Tibial artery (tissue), 4 donors: Measurements from ENCODE around the gene OGFOD3.

Experiments used
- DNase-seq, 2 donors: peaks; one replicate each; pipeline ENCODE4 v3.0.0-alpha.2; 2019
- H3K27ac ChIP-seq, 2 donors: fragments of 200-600 bp; sonication (generic) in 1 of 2; 1 replicate in 1 of 2; 2 replicates in 1 of 2; pipeline ENCODE4 v1.5.1; 2018 to 2019; ENCODE audit warnings: mild to moderate bottlenecking in 1 of 2
- H3K27me3 ChIP-seq, 2 donors: fragments of 200-600 bp; sonication (generic) in 1 of 2; one replicate each; pipeline versions ENCODE4 v1.5.1 to v1.6.0; 2016 to 2019
- H3K36me3 ChIP-seq, 3 donors: fragments of 200-600 bp; sonication (generic) in 2 of 3; one replicate each; pipeline ENCODE4 v1.5.1; 2016 to 2019; ENCODE audit warnings: mild to moderate bottlenecking in 2 of 3
- H3K4me1 ChIP-seq, 4 donors: fragments of 200-600 bp; sonication (generic) in 2 of 4; 1 replicate in 3 of 4; 2 replicates in 1 of 4; pipeline ENCODE4 v1.5.1; 2016 to 2019
- H3K4me3 ChIP-seq, 2 donors: fragments of 200-600 bp; sonication (generic) in 1 of 2; 1 replicate in 1 of 2; 2 replicates in 1 of 2; pipeline ENCODE4 v1.5.1; 2018 to 2019; ENCODE audit warnings: mild to moderate bottlenecking in 2 of 2
- H3K9me3 ChIP-seq, 3 donors: fragments of 200-600 bp; sonication (generic) in 1 of 3; one replicate each; pipeline ENCODE4 v1.5.1; 2016 to 2019
- intact Hi-C: fragments of 100-400 bp; cut with DNase I; formaldehyde crosslinking; loops from one replicate; pipeline ENCODE4 v1.15.0; 2023; ENCODE audit warnings: low total_unique reads
- TF ChIP-seq, protein P1 (sequence below), 2 experiments: fragments of 200-600 bp in 1 of 2; fragments of 450-650 bp in 1 of 2; IDR thresholded peaks; one replicate each; pipeline ENCODE4 v1.5.1; 2017 to 2019; ENCODE audit warnings: antibody characterized with exemption in 2 of 2, mild to moderate bottlenecking in 1 of 2, moderate library complexity in 1 of 2

Gene OGFOD3, protein sequence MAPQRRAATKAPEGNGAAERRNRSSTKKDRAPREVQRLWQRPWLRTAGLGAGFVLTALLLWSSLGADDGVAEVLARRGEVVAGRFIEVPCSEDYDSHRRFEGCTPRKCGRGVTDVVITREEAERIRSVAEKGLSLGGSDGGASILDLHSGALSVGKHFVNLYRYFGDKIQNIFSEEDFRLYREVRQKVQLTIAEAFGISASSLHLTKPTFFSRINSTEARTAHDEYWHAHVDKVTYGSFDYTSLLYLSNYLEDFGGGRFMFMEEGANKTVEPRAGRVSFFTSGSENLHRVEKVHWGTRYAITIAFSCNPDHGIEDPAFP

DNA sequence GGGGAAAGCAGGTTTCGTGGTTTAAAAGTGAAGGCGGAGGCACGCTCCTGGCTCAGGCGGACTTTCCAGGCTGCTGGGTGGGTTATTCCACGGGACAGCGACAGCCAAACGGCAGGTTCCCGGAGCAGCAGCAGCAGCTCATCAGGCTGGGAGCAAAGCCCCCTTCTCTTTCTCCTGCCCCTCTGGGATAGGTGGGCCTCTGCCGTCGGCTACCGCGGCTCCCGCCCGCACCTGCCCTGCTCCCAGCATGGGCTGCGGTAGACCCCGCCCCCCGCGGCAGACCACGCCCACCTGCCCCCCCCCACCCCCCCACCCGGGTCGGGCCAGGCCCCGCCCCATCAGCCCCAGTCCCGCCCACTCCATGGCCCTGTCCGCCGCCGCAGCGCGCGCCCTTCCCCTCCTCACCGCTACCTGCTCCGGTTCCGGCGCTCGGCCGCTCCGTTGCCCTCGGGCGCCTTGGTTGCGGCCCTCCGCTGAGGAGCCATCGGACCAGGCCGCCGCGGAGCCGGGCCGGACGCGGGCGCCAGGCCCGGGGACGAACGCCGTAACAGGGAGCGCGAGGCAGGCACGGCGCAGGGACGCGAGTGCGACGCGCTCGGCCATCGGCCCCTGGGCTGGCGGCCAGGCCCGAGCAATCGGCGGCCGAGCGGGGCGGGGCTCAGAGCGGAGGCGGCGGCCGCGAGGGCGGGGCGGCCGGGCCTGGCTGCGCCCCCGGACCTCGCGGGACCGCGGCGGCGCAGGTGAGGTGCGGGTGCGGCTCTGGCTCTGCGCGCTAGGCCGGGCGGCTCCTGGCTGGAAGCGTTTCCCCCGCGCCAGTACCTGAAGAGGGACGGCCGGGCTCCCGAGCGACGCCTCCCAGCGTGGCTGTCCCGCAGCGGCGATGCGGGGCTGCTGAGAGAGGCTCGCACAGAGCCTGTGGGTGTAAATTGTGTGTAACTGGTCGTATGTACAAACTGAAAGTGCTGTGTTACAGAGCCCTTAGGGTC is at the start of gene OGFOD3, which contains the start of gene HEXD:
OGFOD3 (minus strand) TSS at position 586 of the 986 bp plus-strand sequence; CDS start at position 485, 101 bp downstream.
HEXD (plus strand) TSS at position 347 of the 986 bp plus-strand sequence. CDS start 1,453 bp downstream, outside the sequence.
- Histone ChIP-seq H3K4me1 (peaks cover 0 to 24% (median 16%) of the 10 kb centered on the region in 4 donors), H3K4me3 (peak within 1 kb of the TSS; percentile 58 to 77), H3K9me3 (no peaks in the 10 kb centered on the region), H3K36me3 (peaks cover 0 to 22% (median 5%) of the 10 kb centered on the region in 3 donors), H3K27me3 (no peaks in the 10 kb centered on the region), H3K27ac (peak within 1 kb of the TSS; percentile 84 to 85)
- peak; percentile 69 to 90 for DNase-seq
- intact Hi-C loops = loop anchor here (5.0 kb wide), 1 partner anchor 134 kb away; no protein-coding TSS in a partner anchor
- TF ChIP-seq, protein P1, sequence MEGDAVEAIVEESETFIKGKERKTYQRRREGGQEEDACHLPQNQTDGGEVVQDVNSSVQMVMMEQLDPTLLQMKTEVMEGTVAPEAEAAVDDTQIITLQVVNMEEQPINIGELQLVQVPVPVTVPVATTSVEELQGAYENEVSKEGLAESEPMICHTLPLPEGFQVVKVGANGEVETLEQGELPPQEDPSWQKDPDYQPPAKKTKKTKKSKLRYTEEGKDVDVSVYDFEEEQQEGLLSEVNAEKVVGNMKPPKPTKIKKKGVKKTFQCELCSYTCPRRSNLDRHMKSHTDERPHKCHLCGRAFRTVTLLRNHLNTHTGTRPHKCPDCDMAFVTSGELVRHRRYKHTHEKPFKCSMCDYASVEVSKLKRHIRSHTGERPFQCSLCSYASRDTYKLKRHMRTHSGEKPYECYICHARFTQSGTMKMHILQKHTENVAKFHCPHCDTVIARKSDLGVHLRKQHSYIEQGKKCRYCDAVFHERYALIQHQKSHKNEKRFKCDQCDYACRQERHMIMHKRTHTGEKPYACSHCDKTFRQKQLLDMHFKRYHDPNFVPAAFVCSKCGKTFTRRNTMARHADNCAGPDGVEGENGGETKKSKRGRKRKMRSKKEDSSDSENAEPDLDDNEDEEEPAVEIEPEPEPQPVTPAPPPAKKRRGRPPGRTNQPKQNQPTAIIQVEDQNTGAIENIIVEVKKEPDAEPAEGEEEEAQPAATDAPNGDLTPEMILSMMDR (IDR thresholded peaks at IDR 0.05) = peak in 1 of 2 experiments; percentile 22

- Histone ChIP-seq H3K36me3 (peaks cover 55 to 100% (median 88%) of the 10 kb centered on the region in 3 donors), H3K4me1 (peaks cover 0 to 12% (median 4%) of the 10 kb centered on the region in 4 donors), H3K27me3 (no peaks in the 10 kb centered on the region), H3K9me3 (no peaks in the 10 kb centered on the region), H3K27ac (no peak overlapping the region), H3K4me3 (no peak overlapping the region)
- no peak for DNase-seq
- intact Hi-C loops = no loop called here
- TF ChIP-seq, protein P1 (IDR thresholded peaks at IDR 0.05) = no peak
Observed at GRCh38 chr17:82465023-82465603, 46.7 kb upstream of the OGFOD3 start.

DNA sequence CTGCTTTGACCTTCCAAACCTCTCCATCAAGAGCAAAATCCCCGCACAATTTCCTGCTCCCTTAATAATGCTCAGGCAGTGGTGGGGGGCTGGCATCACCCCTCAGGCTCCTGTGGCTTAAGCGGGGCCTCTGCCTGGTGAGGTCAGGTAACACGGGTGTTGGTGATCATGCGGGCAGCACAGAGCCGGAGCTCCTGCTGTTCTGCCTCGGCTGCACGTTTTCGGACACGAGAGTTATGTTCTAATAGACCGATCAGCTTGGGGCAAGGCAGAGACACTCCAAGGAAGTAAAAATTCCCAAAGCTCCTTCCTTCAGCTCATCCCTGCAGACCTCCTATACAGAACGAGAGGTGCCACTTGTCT is 46.2 kb upstream of the OGFOD3 start:
- no peak for DNase-seq
- TF ChIP-seq, protein P1 (IDR thresholded peaks at IDR 0.05) = no peak
- Histone ChIP-seq H3K27me3 (no peaks in the 10 kb centered on the region), H3K36me3 (peaks cover 49 to 96% (median 84%) of the 10 kb centered on the region in 3 donors), H3K4me1 (peaks cover 0 to 17% (median 7%) of the 10 kb centered on the region in 4 donors), H3K4me3 (no peak overlapping the region), H3K27ac (peak overlapping the region; percentile 56 to 66), H3K9me3 (no peaks in the 10 kb centered on the region)
- intact Hi-C loops = no loop called here

GRCh38 chr17:82463925-82464566 is 45.7 kb upstream of the OGFOD3 start:
- H3K27me3 ChIP-seq = no peaks in the 10 kb centered on the region
- no peaks in the 10 kb centered on the region for H3K9me3 ChIP-seq
- H3K36me3 ChIP-seq = peaks cover 44 to 91% (median 79%) of the 10 kb centered on the region in 3 donors
- H3K4me1 ChIP-seq = peaks cover 0 to 21% (median 12%) of the 10 kb centered on the region in 4 donors
- peak overlapping the region; percentile 56 to 66 for H3K27ac ChIP-seq
- H3K4me3 ChIP-seq = no peak overlapping the region
- intact Hi-C loops = no loop called here
- TF ChIP-seq, protein P1 (IDR thresholded peaks at IDR 0.05) = no peak
- DNase-seq = no peak

- H3K36me3 ChIP-seq = peaks cover 38 to 85% (median 73%) of the 10 kb centered on the region in 3 donors
- H3K4me1 ChIP-seq = peaks cover 0 to 22% (median 13%) of the 10 kb centered on the region in 4 donors
- H3K27me3 ChIP-seq = no peaks in the 10 kb centered on the region
- TF ChIP-seq, protein P1 (IDR thresholded peaks at IDR 0.05) = no peak
- peak overlapping the region; percentile 56 to 66 for H3K27ac ChIP-seq
- DNase-seq = no peak
- no peak overlapping the region for H3K4me3 ChIP-seq
- intact Hi-C loops = no loop called here
- H3K9me3 ChIP-seq = no peaks in the 10 kb centered on the region
Observed at GRCh38 chr17:82463391-82463790, 45.0 kb upstream of the OGFOD3 start.
